Renal cortical epithelial cell (primary cell): ENCODE results near the gene MYO7A. TPM values are rescaled to one million over a fixed set of nuclear protein-coding genes. Genes with fewer than 3 reads are reported as not detected.

Experiments
- total RNA-seq: library from RNA; depleted of rRNA; stranded (reverse); fragments of >200 nt; gene quantifications from 2 replicates; pipeline ENCODE4 v1.2.3, GENCODE V29; 2014

Gene MYO7A
- total RNA-seq, 1 donor from 2014 or later: 1.2 TPM

Other genes starting within 250 kb of the MYO7A start
- gene B3GNT6, start 93.8 kb upstream of the MYO7A start, total RNA-seq: not detected in 2 replicates
- 3.8 and 19.4 TPM in 2 replicates for gene CAPN5, start 61.3 kb upstream of the MYO7A start, total RNA-seq
- gene OMP, start 25.4 kb upstream of the MYO7A start, total RNA-seq: 0.50 TPM in 1 of 2 replicates, not detected in the other
- not detected in 2 replicates for gene GDPD4, start 173.4 kb downstream of the MYO7A start, total RNA-seq